Sigmoid colon (tissue), 4 donors: ENCODE data around the gene PRKG1.

Experiments
- CTCF ChIP-seq, 4 experiments: fragments of 450-650 bp in 3 of 4; fragments of 200-600 bp in 1 of 4; IDR thresholded peaks; one replicate each; pipeline ENCODE4 v1.5.1; 2016 to 2019; ENCODE audit warnings: antibody characterized with exemption in 4 of 4, mild to moderate bottlenecking in 3 of 4, moderate library complexity in 2 of 4
- EP300 ChIP-seq, 4 donors: sonication (generic); formaldehyde crosslinking; IDR thresholded peaks; one replicate each; pipeline ENCODE4 v1.6.1; 2017; ENCODE audit warnings: antibody characterized with exemption in 4 of 4
- POLR2A ChIP-seq, 2 donors: fragments of 450-650 bp; IDR thresholded peaks; one replicate each; pipeline ENCODE4 v1.6.1; 2016; ENCODE audit warnings: antibody characterized with exemption in 2 of 2, mild to moderate bottlenecking in 2 of 2, moderate library complexity in 2 of 2
- POLR2AphosphoS5 ChIP-seq, 4 donors: sonication (generic); formaldehyde crosslinking; IDR thresholded peaks; one replicate each; pipeline ENCODE4 v1.6.1; 2017; ENCODE audit warnings: antibody characterized with exemption in 4 of 4

GRCh38 chr10:51789903-51790302, 715.6 kb downstream of the PRKG1 start:
- no peak for TF ChIP-seq CTCF (IDR thresholded peaks at IDR 0.05)
- no peak for TF ChIP-seq POLR2A (IDR thresholded peaks at IDR 0.05)
- no peak for TF ChIP-seq EP300 (IDR thresholded peaks at IDR 0.05)
- no peak for TF ChIP-seq POLR2AphosphoS5 (IDR thresholded peaks at IDR 0.05)
